IMR-90 (cell line): ENCODE results near the gene PKD1L1. TPM values are rescaled to one million over a fixed set of nuclear protein-coding genes. Genes with fewer than 3 reads are reported as not detected.

ENCODE experiments used
- ATAC-seq: fragments of 200-7000 bp; cut with Tn5 transposase; 2 replicates; pipeline ENCODE4 v1.9.1; 2020; ENCODE audit warnings: low read depth, mild to moderate bottlenecking, moderate library complexity
- BruUV-seq: library from RNA; stranded (reverse); fragments of 400-500 nt; replicated peaks from 2 replicates; lab custom pipeline; 2021; lab: Mats Ljungman, UMichigan
- CTCF ChIA-PET: fragments of 300-600 bp; formaldehyde crosslinking; extraction: SDS; loops from one replicate; lab custom pipeline; 2021; ENCODE audit warnings: antibody characterized with exemption; lab: Yijun Ruan, JAX
- POLR2A ChIA-PET: fragments of 300-600 bp; sonication (Branson Sonifier 250); formaldehyde crosslinking; loops from one replicate; lab custom pipeline; 2022; ENCODE audit warnings: antibody characterized with exemption; ENCODE audit not compliant: unreplicated experiment; lab: Charles Lee
- DNase-seq: peaks from one replicate; pipeline ENCODE4 v3.0.0; 2013
- H2AFZ ChIP-seq: replicated peaks from 2 replicates; pipeline ENCODE3; 2013; ENCODE audit warnings: low read length, mild to moderate bottlenecking; ENCODE audit not compliant: poor library complexity
- H2AK5ac ChIP-seq: 2 replicates; pipeline ENCODE4 v1.6.1; 2013; ENCODE audit warnings: low read depth, low read length, inconsistent platforms
- H2AK9ac ChIP-seq: replicated peaks from 2 replicates; pipeline ENCODE3; 2013; ENCODE audit warnings: mild to moderate bottlenecking, low read depth, low read length, moderate library complexity; ENCODE audit not compliant: poor library complexity
- H2BK120ac ChIP-seq: 2 replicates; pipeline ENCODE4 v1.6.1; 2013; ENCODE audit warnings: low read depth, low read length, inconsistent platforms
- H2BK15ac ChIP-seq: 3 replicates; pipeline ENCODE4 v1.6.1; 2013; ENCODE audit warnings: low read depth, low read length, inconsistent platforms
- H2BK20ac ChIP-seq: 2 replicates; pipeline ENCODE4 v1.6.1; 2013; ENCODE audit warnings: low read depth, mild to moderate bottlenecking, inconsistent platforms, low read length, moderate library complexity
- H2BK5ac ChIP-seq: 2 replicates; pipeline ENCODE4 v1.6.1; 2013; ENCODE audit warnings: mild to moderate bottlenecking, low read depth, low read length, inconsistent platforms; ENCODE audit not compliant: poor library complexity, severe bottlenecking
- H3K14ac ChIP-seq: replicated peaks from 2 replicates; pipeline ENCODE4 v1.6.1; 2013; ENCODE audit warnings: low read depth, low read length, inconsistent platforms
- H3K18ac ChIP-seq: 2 replicates; pipeline ENCODE4 v1.6.1; 2013; ENCODE audit warnings: low read depth, low read length, control low read depth
- H3K23ac ChIP-seq: 2 replicates; pipeline ENCODE4 v1.6.1; 2013; ENCODE audit warnings: low read depth, low read length, inconsistent platforms
- H3K27ac ChIP-seq: 2 replicates; pipeline ENCODE4 v1.5.1; 2013; ENCODE audit warnings: mild to moderate bottlenecking, control low read depth, low read length; ENCODE audit not compliant: insufficient read depth
- H3K27me3 ChIP-seq: 2 replicates; pipeline ENCODE4 v1.6.1; 2013; ENCODE audit warnings: low read length; ENCODE audit not compliant: control insufficient read depth, insufficient read depth
- H3K36me3 ChIP-seq: 2 replicates; pipeline ENCODE4 v1.6.1; 2013; ENCODE audit warnings: low read length, mixed read lengths; ENCODE audit not compliant: control insufficient read depth, insufficient read depth
- H3K4ac ChIP-seq: 2 replicates; pipeline ENCODE4 v1.6.1; 2013; ENCODE audit warnings: low read depth, low read length, inconsistent platforms
- H3K4me1 ChIP-seq: 2 replicates; pipeline ENCODE4 v1.6.1; 2013; ENCODE audit warnings: low read length, mixed read lengths; ENCODE audit not compliant: control insufficient read depth, insufficient read depth
- H3K4me2 ChIP-seq: 2 replicates; pipeline ENCODE4 v1.6.1; 2013; ENCODE audit warnings: low read depth, mild to moderate bottlenecking, control low read depth, low read length, moderate library complexity
- H3K4me3 ChIP-seq: 2 replicates; pipeline ENCODE4 v1.5.1; 2013; ENCODE audit warnings: low read depth, mild to moderate bottlenecking, control low read depth, low read length, moderate library complexity; ENCODE audit not compliant: insufficient read depth
- H3K56ac ChIP-seq: 2 replicates; pipeline ENCODE4 v1.6.1; 2013; ENCODE audit warnings: low read length, inconsistent platforms; ENCODE audit not compliant: insufficient read depth; ENCODE audit errors: extremely low read depth
- H3K79me1 ChIP-seq, 2 experiments: 2 replicates each; pipeline ENCODE4 v1.6.1; 2013; ENCODE audit warnings: low read length in 2 of 2, inconsistent platforms in 1 of 2, low read depth in 1 of 2
- H3K9ac ChIP-seq: 2 replicates; pipeline ENCODE4 v1.6.1; 2013; ENCODE audit warnings: low read depth, low read length, control low read depth
- H3K9me1 ChIP-seq: 2 replicates; pipeline ENCODE4 v1.6.1; 2013; ENCODE audit warnings: low read length, inconsistent platforms; ENCODE audit not compliant: insufficient read depth
- H3K9me3 ChIP-seq: 2 replicates; pipeline ENCODE4 v1.6.1; 2013; ENCODE audit warnings: low read length; ENCODE audit not compliant: control insufficient read depth, insufficient read depth
- H4K20me1 ChIP-seq: 2 replicates; pipeline ENCODE4 v1.6.1; 2013; ENCODE audit warnings: low read length, inconsistent platforms; ENCODE audit not compliant: insufficient read depth
- H4K5ac ChIP-seq: 2 replicates; pipeline ENCODE4 v1.6.1; 2013; ENCODE audit warnings: mild to moderate bottlenecking, low read depth, low read length, control low read depth
- H4K8ac ChIP-seq, 2 experiments: 2 replicates each; pipeline ENCODE4 v1.6.1; 2013; ENCODE audit warnings: low read depth in 2 of 2, low read length in 2 of 2, control low read depth in 1 of 2, inconsistent platforms in 1 of 2
- H4K91ac ChIP-seq: 2 replicates; pipeline ENCODE4 v1.6.1; 2013; ENCODE audit warnings: low read depth, low read length, inconsistent platforms; ENCODE audit not compliant: insufficient read depth
- CEBPB ChIP-seq: IDR thresholded peaks from 2 replicates; pipeline ENCODE4 v1.6.1; 2012; ENCODE audit warnings: low read depth, low read length, improper control_type of control experiment
- ELK1 ChIP-seq: fragments of 150-350 bp; IDR thresholded peaks from 2 replicates; pipeline ENCODE4 v1.6.1; 2016; ENCODE audit warnings: low read depth, mild to moderate bottlenecking, low read length, moderate library complexity, borderline replicate concordance
- WGBS, 2 experiments: methylation state at CpG; one replicate each; pipeline versions ENCODE4 v1.1.5 to v1.1.7; 2013; ENCODE audit warnings: missing lambda C conversion rate in 2 of 2; ENCODE audit not compliant: insufficient read length in 1 of 2; ENCODE audit errors: extremely low coverage in 2 of 2; 5-methylcytosine and 5-hydroxymethylcytosine counted together
- dilution Hi-C: fragments of 300-500 bp; cut with HindIII; formaldehyde crosslinking; loops from one replicate; pipeline ENCODE4 v1.14.3; 2018; ENCODE audit warnings: low sequenced_read_pairs; ENCODE audit not compliant: unreplicated experiment
- in situ Hi-C: fragments of 300-500 bp; cut with MboI; formaldehyde crosslinking; loops from 3 replicates; pipeline ENCODE4 v1.14.3; 2019; ENCODE audit warnings: low sequenced_read_pairs, inconsistent platforms, mixed read lengths
- intact Hi-C: fragments of 100-400 bp; cut with micrococcal nuclease; formaldehyde crosslinking; loops from 2 replicates; pipeline ENCODE4 v1.10.0; 2022
- polyA plus RNA-seq, 3 experiments: library from polyadenylated mRNA; depleted of rRNA; stranded (reverse); fragments of >200 nt; gene quantifications; 2 replicates each; pipeline ENCODE4 v1.2.3, GENCODE V29; 2012; ENCODE audit warnings: low replicate concordance in 1 of 3
- total RNA-seq: library from RNA; depleted of rRNA; stranded (reverse); fragments of >200 nt; gene quantifications from 2 replicates; pipeline ENCODE4 v1.2.3, GENCODE V29; 2012

Gene PKD1L1
- total and polyA plus RNA-seq, 2 of the 4 experiments (the other 2 are of a cell fraction): under 0.01 to 0.15 TPM

DNA sequence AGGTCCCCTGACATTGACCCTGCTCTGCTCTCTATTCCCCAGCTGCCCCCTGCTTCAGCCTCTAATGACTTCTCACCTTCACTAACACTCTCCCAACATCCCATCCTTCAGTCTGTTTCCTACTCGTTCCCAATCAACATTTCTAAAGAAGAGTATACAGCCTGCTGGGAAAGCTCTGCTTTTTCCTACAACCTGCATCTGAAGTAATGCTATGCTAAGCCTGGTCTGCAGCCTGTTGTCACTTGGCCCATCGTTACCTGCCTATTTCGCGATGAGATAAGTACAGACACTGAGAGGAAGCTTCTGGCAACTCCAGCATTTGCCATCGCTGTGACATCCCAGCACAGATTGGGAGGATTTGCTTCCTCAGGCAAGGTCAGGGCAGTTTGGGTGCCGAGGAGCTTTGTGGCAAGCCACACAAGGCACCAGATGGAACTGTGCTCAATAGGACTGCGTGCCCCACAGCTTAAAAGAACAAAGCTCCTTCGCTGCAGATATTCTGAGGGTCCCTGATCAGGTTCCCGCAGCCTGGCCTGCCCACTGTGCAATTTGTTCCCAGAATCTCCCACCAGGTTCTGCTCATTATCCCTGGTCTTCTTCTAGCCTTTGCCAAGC is 51.4 kb downstream of the PKD1L1 start:
- ATAC-seq: no peak
- BruUV-seq: no TSS peak

More for the DNA sequence above, 51.4 kb downstream of the PKD1L1 start:
- H2BK20ac ChIP-seq: no peak overlapping the region
- no peak overlapping the region for H4K91ac ChIP-seq
- no peak overlapping the region for H3K18ac ChIP-seq
- no peaks in the 10 kb centered on the region for H3K36me3 ChIP-seq
- H3K27me3 ChIP-seq: peaks cover 35% of the 10 kb centered on the region
- H3K9ac ChIP-seq: no peak overlapping the region
- no peak overlapping the region for H3K4me2 ChIP-seq
- intact Hi-C loops (no loop called here), dilution Hi-C loops (no loop called here), in situ Hi-C loops (no loop called here)
- no peak overlapping the region for H3K4ac ChIP-seq
- H4K8ac ChIP-seq: no peak overlapping the region
- CTCF ChIA-PET: no interaction called here
- no peak overlapping the region for H2AFZ ChIP-seq
- H3K56ac ChIP-seq: no peak overlapping the region
- H3K27ac ChIP-seq: no peak overlapping the region
- no peak overlapping the region for H3K23ac ChIP-seq
- H2AK5ac ChIP-seq: no peak overlapping the region
- POLR2A ChIA-PET: no interaction called here
- no peaks in the 10 kb centered on the region for H4K20me1 ChIP-seq
- H2BK5ac ChIP-seq: no peak overlapping the region
- no peaks in the 10 kb centered on the region for H3K9me3 ChIP-seq
- no peaks in the 10 kb centered on the region for H3K4me1 ChIP-seq
- H2BK120ac ChIP-seq: no peak overlapping the region
- H3K14ac ChIP-seq: no peak overlapping the region
- H2AK9ac ChIP-seq: no peak overlapping the region
- H3K4me3 ChIP-seq: no peak overlapping the region
- TF ChIP-seq CEBPB: peak; percentile 36; the same call in 1 of the 2 replicates
- TF ChIP-seq ELK1: no peak
- no peaks in the 10 kb centered on the region for H3K79me1 ChIP-seq
- 39% methylated on average over 5 of the region's 9 CpGs; no CpG with 5 or more reads in 1 of the 2 experiments for WGBS, 2 experiments
- DNase-seq: no peak
- H4K5ac ChIP-seq: no peak overlapping the region
- H2BK15ac ChIP-seq: no peak overlapping the region
- no peaks in the 10 kb centered on the region for H3K9me1 ChIP-seq
